Activated CD8-positive, alpha-beta memory T cell treated with anti-CD3 and anti-CD28 coated beads, Interleukin-2, amount 50 U/mL, for 24 hours (primary cell): ENCODE results near the gene PROZ.

ENCODE experiments used
- DNase-seq: peaks from one replicate; pipeline ENCODE4 v3.0.0-alpha.2; 2020; ENCODE audit errors: extremely low read depth

The PROZ gene

DNA sequence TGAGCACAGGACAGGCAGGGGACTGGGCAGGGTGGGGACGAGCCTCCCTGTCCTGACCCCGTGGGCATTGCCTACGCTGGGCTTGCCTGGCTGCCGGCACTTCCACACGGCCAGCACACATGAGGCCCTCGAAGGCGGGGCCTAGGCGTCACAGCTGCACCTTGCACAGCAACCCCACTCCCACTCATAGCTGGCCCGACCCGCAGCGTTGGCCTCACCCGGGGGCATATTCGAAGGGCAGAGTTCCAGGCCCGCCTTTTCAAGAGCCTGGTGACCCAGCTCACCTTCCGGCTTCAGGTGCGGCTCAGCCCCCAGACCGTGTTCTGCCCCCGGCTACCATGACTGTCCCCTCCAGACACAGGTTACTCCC lies 16.9 kb upstream of the PROZ start:
- DNase-seq, result no peak

DNA sequence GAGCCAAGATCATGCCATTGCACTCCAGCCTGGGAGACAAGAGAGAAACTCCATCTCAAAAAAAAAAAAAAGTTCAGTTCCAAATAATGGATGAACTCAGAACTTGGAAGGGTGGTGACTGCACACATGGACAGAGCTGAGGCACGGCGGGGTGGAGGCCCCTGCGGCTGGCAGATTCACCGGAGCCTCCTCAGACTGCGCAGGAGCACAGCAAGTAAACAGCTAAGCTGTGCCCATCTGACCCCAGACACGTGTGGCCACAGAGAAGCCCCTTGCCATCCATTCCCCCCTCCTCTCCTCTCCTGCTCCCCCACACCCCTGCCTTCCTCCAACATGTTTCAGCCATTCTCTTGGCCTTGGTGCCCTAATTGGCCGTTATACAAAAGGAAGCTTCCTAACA lies 15.6 kb upstream of the PROZ start:
- no peak for DNase-seq

DNA sequence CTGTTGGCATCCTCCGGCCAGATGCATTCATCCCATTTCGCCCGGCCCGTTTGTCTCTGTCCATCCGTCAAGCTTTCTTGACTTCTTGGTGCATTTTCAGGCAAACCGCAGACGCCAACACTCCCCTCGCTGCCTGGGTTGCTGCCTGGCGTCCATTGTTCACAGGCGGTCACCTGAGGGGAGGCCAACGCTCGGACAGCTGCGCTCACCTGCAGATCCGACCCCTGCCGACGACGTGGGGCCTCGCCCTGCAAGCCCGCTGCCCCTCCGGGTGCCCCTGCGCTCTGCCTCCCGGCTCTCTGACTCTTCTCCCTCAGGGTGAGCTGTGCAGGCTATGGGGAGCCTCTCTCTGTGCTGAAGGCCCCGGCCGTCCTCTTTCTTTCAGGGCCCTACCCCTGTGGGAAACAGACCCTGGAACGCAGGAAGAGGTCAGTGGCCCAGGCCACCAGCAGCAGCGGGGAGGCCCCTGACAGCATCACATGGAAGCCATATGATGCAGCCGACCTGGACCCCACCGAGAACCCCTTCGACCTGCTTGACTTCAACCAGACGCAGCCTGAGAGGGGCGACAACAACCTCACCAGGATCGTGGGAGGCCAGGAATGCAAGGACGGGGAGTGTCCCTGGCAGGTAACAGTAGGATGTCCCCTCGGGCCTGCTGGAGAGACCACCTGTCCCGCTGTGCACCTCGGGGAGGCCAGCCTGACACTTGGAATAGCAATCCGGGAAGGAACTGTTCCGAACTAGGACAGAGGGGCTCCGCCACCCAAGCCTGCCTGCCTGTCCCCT lies 14.8 kb upstream of the PROZ start:
- DNase-seq, result no peak

DNA sequence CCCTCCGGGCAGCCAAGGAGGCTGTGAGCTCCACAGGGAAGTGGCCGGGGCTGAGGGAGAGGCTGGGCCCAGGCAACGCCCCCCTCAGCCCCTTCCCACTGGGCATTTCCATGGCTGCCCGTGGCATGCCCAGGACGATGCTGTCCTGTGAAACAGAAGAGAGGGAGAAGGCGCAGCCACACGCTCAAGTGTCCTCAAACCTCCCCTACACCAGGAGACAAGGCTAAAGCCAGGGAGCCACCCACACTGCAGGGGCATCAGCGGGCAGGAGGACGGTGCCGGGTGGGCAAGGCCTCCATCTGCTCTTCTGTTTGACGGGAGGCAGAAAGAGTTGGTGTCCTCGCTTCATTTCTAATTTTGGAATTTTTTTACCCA lies 14.2 kb upstream of the PROZ start:
- DNase-seq, result no peak

DNA sequence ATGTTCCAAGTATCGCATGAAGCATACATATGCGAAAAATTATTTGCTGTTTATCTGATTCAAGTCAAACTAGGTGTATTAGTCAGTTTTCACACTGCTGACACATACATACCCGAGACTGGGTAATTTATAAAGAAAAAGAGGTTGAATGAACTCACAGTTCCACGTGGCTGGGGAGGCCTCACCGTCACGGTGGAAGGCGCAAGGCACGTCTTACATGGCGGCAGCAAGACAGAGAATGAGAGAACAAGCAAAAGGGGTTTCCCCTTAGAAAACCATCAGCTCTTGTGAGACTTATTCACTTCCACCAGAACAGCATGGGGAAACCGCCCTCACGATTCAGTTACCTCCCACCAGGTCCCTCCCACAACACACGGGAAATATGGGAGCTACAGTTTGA lies 13.0 kb upstream of the PROZ start:
- DNase-seq, result no peak

DNA sequence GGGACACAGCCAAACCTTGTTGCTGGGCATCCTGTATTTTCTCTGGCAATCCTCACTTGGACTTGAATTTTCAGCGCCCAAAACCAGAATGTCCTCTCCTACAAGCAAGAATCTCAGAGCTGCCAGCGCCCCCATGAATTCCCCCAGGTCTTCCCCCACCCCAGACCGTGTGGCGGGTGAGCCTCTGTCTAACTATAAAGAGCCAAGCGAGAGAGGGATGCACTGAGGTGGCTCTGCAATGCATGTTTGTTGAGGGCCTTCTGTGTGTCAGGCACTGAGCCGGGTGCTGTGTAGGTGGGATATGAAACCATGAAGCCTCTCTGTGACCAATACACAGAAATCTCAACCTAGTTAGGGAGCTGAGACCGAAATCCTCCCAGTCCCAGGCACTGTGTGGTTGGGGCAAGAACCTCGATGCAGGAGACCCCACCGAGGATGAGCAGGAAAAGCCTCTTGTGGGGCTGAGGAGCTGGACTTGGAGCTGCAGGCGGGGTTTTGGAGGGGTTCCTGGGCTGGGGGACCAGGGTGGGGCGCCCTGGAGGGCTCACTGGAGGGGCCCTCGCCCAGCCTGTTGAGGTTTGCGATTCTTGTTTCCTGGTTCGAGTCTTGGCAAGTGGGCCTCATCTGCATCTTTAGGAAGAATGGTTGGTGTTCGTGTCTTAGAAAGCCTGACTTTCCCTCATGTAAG lies 12.4 kb upstream of the PROZ start:
- no peak for DNase-seq

DNA sequence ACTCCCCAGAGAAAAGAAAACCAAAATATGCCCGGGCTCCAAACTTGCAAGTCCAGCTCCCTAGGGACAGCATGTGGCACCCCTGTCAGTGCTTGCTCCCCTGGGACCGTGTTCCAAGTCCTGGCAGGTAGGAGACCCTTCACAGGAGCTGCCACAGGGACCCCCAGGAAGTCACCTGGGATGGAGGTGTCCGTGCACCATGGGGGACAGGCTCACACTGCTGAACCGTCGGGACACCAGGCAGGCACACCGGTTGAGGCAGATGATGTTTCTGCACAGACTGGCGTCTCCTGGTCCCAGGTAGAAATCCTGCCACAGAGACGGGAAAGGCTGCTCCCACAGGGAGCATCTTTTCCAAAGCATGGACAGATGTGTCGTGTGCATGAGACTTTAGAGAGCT lies 11.7 kb upstream of the PROZ start:
- no peak for DNase-seq

DNA sequence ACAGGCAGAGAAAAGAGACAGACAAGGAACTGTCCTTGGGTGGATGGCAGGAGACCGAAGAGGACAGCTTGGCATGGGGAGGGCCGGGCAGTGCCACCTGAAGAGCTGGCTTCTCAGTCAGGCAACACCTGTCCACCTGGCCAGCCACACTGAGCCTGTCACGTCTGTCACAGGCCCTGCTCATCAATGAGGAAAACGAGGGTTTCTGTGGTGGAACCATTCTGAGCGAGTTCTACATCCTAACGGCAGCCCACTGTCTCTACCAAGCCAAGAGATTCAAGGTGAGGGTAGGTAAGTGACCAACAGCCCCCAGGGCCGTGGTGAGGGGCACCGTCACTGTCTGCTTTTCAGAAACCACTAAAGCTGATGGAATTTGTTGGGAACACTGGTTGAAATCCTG lies 11.2 kb upstream of the PROZ start:
- DNase-seq, result no peak

DNA sequence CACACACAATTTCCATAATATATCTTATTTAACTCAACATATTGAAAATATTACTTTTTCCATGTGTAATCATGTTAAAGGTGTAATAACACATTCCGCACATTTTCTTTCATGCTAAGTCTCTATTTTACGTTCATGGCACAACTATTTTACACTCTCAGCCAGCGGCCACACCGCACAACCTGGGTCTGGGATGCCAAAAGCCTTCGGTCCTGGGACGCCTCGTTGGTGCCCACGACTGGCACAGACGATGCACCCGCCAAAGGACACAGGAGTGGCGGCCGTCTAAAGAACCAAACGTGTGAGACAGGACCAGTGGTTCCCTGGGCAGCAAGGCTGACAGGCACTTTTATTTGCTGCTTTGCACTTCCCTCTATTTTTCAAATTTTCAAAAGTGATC lies 10.0 kb upstream of the PROZ start:
- no peak for DNase-seq

DNA sequence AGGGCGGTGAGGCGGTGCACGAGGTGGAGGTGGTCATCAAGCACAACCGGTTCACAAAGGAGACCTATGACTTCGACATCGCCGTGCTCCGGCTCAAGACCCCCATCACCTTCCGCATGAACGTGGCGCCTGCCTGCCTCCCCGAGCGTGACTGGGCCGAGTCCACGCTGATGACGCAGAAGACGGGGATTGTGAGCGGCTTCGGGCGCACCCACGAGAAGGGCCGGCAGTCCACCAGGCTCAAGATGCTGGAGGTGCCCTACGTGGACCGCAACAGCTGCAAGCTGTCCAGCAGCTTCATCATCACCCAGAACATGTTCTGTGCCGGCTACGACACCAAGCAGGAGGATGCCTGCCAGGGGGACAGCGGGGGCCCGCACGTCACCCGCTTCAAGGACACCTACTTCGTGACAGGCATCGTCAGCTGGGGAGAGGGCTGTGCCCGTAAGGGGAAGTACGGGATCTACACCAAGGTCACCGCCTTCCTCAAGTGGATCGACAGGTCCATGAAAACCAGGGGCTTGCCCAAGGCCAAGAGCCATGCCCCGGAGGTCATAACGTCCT lies 9.4 kb upstream of the PROZ start:
- no peak for DNase-seq

DNA sequence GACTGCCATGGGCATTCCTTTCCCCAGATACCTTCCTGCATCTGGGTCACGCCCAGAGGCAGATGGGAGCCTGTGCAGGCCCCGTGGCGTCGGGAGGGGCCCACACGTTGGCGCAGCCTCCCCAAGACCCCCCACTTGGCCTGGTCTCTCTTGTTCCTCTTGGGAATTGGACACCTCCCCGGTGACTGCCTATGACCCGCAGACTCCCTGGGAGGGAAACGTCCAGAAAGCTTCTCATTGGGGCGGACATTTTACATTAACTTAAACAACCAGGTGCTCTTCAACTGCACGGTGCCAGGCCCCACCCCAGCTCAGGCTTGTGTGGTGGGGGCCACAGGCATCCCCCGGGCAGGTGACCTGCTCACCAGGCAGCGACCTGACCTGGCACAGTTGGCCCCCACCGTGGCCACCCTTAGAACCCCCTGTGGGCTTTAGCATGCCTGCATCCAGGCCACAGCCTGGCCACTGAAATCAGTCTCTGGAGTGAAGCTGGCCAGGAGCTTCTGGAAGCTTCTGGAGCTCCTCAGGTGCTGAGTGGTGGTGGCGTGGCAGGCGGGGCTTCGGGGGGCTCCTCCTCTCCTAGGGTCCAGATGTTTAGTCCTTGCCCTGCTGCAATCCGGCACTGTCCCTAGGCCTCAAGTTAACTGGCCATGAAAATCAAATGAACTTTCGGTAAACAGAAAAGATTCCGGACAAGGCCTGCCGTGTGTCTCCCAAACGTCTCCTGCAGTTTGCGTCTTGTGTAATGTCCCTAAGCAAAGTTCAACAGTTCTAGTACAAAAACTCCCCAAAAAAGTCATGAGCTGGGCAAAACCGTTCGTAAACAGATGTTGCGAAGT lies 8.5 kb upstream of the PROZ start:
- no peak for DNase-seq

DNA sequence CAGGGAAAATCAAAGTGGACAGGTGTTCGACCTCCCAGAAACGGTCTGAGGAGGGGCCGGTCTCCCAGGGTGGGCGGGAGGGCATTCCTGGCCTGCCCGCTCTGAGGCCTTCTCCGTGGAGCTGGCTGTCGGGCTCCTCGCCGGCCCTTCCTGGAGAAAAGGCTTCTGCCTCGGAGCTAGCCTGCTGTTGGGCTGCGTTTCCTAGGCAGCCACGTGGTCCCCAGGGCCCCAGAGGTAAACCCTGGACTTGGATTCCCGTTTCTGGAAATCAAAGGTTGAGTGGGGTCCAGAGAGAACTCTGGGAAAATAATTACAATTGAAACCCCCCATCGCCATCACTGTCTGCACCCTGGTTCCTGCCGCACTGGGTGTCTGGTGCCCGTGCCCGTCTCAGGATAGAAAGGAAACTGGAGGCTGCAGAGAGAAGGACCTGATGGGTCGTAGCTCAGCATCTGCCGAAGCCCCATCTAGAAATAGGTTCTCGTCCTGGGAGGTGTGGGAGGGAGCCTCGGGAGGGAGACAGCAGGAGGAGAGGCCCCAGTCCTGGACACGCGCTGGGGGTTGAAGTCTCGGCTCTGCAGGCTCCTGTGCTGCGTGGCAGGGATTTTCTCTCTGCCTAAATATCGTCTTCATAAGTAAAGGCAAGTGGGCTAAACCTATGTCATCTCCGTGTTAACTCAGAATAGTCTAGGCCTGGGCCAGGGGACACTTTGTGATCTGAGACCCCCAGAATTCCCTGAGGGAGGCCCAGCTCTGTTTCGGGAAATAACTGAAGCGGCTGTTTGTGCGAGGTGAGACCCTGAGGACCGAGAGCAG lies 7.7 kb upstream of the PROZ start:
- no peak for DNase-seq

DNA sequence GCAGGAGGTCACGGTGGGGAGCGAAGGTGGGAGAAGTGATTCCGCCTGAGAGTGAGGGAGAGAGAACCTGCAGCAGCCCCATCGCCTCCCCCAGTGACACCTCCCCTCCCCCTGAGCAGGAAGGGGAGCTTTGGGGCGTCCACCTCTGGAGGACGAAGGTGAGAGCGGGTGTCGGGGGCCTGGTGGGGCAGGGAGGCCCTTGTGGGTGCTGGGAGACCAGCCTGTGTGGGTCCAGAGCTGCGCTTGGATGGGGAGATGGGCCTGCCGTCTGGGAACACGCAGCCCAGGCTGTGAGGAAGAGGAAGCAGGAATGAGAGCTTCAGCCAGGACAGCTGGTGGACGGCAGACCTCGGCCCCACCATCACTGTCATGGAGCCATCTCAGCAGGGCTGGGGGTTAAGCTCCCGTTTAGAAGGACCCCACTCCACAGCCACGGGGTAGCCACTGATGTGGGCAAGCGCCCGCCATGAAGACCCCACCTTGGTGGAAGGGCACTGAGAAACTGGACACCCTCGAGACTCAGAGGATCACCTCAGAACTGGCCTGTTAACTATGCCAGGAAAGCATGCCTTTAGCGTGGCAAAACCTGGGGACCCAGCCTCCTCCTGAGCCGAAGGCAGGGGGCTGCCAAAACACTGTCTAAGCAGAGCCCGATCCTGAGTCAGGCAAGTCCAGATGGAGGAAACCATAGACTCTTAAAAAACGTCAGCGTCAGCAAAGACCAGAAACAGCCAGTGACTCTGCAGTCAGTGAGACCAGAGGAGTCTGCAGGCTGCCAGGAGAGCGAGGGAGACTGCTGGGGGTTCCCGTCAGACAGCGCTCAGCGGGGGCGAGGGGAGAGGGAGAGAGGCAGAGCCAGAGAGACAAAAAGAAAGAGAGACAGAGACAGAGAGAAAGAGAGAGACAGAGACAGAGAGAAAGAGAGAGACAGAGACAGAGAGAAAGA lies 6.4 kb upstream of the PROZ start:
- no peak for DNase-seq

DNA sequence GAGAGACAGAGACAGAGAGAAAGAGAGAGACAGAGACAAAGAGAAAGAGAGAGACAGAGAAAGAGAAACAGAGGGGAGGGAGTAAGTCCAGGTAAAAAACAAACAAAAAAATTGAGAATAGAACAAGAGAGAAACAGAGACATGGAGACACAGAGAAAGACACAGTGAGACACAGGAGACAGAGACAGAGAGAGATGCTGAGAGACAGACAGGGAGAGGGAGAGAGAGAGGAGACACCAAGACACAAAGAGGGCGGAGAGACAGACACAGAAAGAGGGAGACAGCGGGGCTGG lies 5.8 kb upstream of the PROZ start:
- no peak for DNase-seq

DNA sequence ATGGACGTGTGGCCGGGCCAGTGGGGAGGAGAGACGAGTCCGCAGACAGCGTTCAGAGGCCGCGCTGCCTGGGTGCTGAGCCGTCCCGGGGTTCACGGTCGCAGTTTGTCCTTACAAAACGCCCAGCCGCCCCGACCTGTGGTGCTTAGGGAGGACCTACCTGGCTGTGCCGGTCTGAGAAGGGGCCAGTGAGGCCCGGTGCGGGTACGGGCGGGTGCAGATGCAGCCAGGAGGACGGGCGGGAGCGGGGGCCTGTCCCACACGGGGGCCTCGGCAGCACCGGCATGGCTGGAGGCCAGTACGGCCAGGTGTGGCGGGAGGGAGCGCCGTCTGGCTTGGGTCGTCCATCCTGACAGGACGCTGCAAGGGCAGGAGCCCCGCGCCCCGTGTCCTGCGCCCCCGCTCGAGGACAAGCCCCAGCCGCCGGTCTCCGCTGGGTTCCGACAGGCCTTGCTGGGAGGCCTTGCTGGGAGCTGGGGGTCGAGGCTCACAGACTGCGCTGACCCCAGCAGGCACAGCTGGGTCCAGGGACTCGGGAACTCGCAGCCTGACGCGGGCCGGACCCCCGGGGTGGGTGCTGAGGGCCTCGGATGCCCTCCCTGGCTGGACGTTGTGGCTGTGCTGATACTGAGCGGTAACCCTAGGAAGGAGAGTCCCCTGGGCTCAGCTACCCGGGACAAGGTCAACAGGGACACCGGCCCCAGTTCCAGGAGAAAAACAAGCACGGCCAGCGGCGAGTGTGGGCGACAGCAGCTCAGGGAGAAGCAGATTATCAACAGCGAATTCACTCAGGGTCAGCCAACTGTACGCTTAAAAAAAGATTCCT lies 5.3 kb upstream of the PROZ start:
- no peak for DNase-seq

DNA sequence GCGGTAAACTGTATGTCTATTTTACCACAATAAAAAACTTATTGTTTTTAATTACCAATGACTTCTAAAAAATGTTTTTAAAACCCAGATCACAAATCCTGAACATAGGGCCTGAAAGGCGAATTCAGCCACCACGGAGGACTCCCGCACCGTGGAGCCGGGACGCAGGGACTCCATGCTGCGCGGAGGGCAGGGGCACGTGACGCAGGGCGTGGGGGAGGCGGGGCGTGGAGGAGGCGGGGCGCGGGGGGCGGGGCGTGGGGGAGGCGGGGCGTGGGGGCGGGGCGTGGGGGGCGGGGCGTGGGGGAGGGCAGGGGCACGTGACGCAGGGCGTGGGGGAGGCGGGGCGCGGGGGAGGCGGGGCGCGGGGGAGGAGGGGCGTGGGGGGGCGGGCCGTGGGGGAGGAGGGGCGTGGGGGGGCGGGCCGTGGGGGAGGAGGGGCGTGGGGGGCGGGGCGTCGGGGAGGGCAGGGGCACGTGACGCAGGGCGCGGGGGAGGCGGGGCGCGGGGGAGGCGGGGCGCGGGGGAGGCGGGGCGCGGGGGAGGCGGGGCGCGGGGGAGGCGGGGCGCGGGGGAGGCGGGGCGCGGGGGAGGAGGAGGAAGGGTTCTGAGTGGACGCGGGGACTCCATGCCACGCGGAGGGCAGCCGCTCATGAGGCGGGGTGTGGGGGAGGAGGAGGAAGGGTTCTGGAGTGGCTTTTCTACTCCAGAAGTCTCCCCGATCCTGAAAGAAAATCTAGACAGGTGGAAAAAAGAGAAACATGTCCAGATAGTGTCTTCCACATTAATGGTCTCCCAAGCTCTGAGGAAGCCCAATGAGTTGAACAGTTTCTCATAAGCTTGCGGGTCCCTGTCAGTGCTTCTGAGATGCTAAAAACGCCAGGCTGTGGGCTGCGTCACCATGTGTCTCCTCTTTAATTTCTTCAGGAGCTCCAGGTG lies 4.4 kb upstream of the PROZ start:
- no peak for DNase-seq

DNA sequence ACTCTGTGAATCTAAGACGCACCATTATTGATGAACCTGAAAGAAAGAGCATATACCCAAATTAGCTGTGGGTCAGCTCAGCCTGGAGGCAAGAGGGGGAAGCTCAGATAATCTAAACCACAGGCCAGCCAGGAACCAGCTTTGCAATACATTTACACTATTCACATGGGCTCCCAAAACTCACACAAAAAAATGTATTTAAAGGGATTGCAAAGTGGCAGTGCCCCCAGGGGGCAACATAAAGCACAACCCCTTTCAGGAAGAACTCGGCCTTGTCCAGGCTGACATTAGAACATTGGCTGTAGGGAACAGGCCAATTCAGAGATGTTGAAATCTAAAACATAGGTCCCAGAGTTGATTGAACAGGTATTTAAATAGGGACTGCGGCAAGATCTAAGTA lies 3.2 kb upstream of the PROZ start:
- no peak for DNase-seq

DNA sequence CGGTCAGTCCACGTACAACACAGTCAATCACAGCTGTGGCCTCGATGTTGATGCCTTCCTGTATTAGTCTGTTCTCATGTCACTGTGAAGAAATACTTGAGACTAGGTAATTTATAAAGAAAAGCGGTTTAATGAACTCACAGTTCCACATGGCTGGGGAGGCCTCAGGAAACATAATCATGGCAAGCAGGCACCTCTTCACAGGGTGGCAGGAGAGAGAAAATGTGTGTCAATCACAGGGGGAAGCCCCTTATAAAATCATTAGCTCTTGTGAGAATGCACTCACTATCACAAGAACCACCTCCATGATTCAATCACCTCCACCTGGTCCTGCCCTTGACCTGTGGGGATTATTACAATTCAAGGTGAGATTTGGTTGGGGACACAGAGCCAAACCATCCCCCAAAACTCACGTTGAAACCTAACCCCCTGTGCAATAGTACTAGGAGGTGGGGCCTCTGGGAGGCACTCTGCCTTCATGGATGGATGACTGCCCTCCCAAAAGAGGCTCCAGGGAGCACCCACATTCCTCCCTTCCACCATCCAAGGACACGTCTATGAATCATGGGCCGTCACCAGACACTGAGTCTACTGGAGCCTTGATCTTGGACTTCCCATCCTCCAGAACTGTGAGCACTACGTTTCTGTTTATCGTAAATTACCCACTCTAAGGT lies 2.3 kb upstream of the PROZ start:
- DNase-seq, result no peak
